Neural cell (in vitro differentiated cells): ENCODE data around the gene PYDC1. TPM values are rescaled to one million over a fixed set of nuclear protein-coding genes. Genes with fewer than 3 reads are reported as not detected.

Experiments
- H2AFZ ChIP-seq: fragments of 200-600, 300-800 bp; sonication (generic), shearing (Covaris generic); 2 replicates; pipeline ENCODE4 v1.6.0; 2014; ENCODE audit warnings: low read depth, mild to moderate bottlenecking, antibody characterized with exemption, low read length, moderate library complexity
- H3F3A ChIP-seq: fragments of 200-600 bp; shearing (Covaris generic); 2 replicates; pipeline ENCODE4 v1.6.1; 2016; ENCODE audit warnings: mild to moderate bottlenecking, moderate library complexity, mixed read lengths, antibody characterized with exemption, low read length; ENCODE audit not compliant: insufficient read depth, poor library complexity, severe bottlenecking
- H3K27ac ChIP-seq: fragments of 200-600, 300-800 bp; sonication (generic), shearing (Covaris generic); 2 replicates; pipeline ENCODE4 v1.5.1; 2014; ENCODE audit warnings: mild to moderate bottlenecking, low read length, moderate library complexity
- H3K27me3 ChIP-seq: fragments of 300-800, 200-600 bp; sonication (generic), shearing (Covaris generic); 2 replicates; pipeline ENCODE4 v1.6.0; 2014; ENCODE audit warnings: mild to moderate bottlenecking, low read depth, low read length, moderate library complexity; ENCODE audit not compliant: insufficient read depth
- H3K36me3 ChIP-seq: fragments of 300-800, 200-600 bp; sonication (generic), shearing (Covaris generic); 2 replicates; pipeline ENCODE4 v1.5.1; 2014; ENCODE audit warnings: mild to moderate bottlenecking, antibody characterized with exemption, low read length, moderate library complexity; ENCODE audit not compliant: insufficient read depth
- H3K4me2 ChIP-seq: fragments of 300-800, 200-600 bp; sonication (generic), shearing (Covaris generic); 2 replicates; pipeline ENCODE4 v1.6.0; 2014; ENCODE audit warnings: mild to moderate bottlenecking, low read length
- H3K4me3 ChIP-seq: fragments of 300-800, 200-600 bp; sonication (generic), shearing (Covaris generic); 2 replicates; pipeline ENCODE4 v1.5.1; 2014; ENCODE audit warnings: mild to moderate bottlenecking, low read length, moderate library complexity
- H3K79me2 ChIP-seq: fragments of 200-600 bp; shearing (Covaris generic); replicated peaks from 2 replicates; pipeline ENCODE4 v1.6.0; 2014; ENCODE audit warnings: mild to moderate bottlenecking, low read length, moderate library complexity; ENCODE audit not compliant: insufficient read depth
- H3K9ac ChIP-seq: fragments of 300-800, 200-600 bp; sonication (generic), shearing (Covaris generic); 2 replicates; pipeline ENCODE4 v1.6.1; 2016; ENCODE audit warnings: mild to moderate bottlenecking, low read length, mixed read lengths
- H3K9me2 ChIP-seq: fragments of 200-600 bp; shearing (Covaris generic); 2 replicates; pipeline ENCODE4 v1.6.1; 2016; ENCODE audit warnings: mild to moderate bottlenecking, low read length, mixed read lengths; ENCODE audit not compliant: insufficient read depth
- H3K9me3 ChIP-seq: fragments of 200-600, 300-800 bp; sonication (generic), shearing (Covaris generic); 2 replicates; pipeline ENCODE4 v1.6.1; 2016; ENCODE audit warnings: mild to moderate bottlenecking, mixed run types, low read length, moderate library complexity, mixed read lengths
- H4K20me1 ChIP-seq: fragments of 200-600 bp; shearing (Covaris generic); 2 replicates; pipeline ENCODE4 v1.6.1; 2016; ENCODE audit warnings: mild to moderate bottlenecking, mixed run types; ENCODE audit not compliant: insufficient read depth
- CTCF ChIP-seq: fragments of 450-650 bp; IDR thresholded peaks from 2 replicates; pipeline ENCODE4 v1.5.1; 2014; ENCODE audit warnings: antibody characterized with exemption, mild to moderate bottlenecking, moderate library complexity; ENCODE audit not compliant: poor library complexity, severe bottlenecking
- EP300 ChIP-seq: fragments of 450-650 bp; conservative IDR thresholded peaks from 2 replicates; pipeline ENCODE4 v1.6.1; 2014; ENCODE audit warnings: antibody characterized with exemption, mild to moderate bottlenecking, moderate library complexity; ENCODE audit not compliant: poor library complexity, severe bottlenecking
- EZH2 ChIP-seq: fragments of 200-600, 300-800 bp; shearing (Covaris generic), sonication (generic); IDR thresholded peaks from 2 replicates; pipeline ENCODE4 v1.6.1; 2014; ENCODE audit warnings: antibody characterized with exemption, low read length, borderline replicate concordance, mild to moderate bottlenecking; ENCODE audit not compliant: insufficient read depth, poor library complexity, severe bottlenecking
- MXI1 ChIP-seq: fragments of 450-650 bp; conservative IDR thresholded peaks from 2 replicates; pipeline ENCODE4 v1.6.1; 2014; ENCODE audit warnings: antibody characterized with exemption, mild to moderate bottlenecking; ENCODE audit not compliant: poor library complexity, severe bottlenecking
- POLR2AphosphoS5 ChIP-seq: IDR thresholded peaks from 2 replicates; pipeline ENCODE4 v1.6.1; 2012
- RAD21 ChIP-seq: fragments of 450-650 bp; conservative IDR thresholded peaks from 2 replicates; pipeline ENCODE4 v1.6.1; 2014; ENCODE audit warnings: antibody characterized with exemption, mild to moderate bottlenecking, moderate library complexity
- REST ChIP-seq: IDR thresholded peaks from 2 replicates; pipeline ENCODE4 v1.6.1; 2012; ENCODE audit warnings: borderline replicate concordance
- SMC3 ChIP-seq: fragments of 450-650 bp; conservative IDR thresholded peaks from 2 replicates; pipeline ENCODE4 v1.6.1; 2014; ENCODE audit warnings: antibody characterized with exemption, mild to moderate bottlenecking, moderate library complexity; ENCODE audit not compliant: poor library complexity
- TAF1 ChIP-seq: IDR thresholded peaks from 2 replicates; pipeline ENCODE4 v1.6.1; 2012; ENCODE audit warnings: low read depth
- polyA plus RNA-seq: library from polyadenylated mRNA; depleted of rRNA; stranded (reverse); fragments of >200 nt; gene quantifications from 2 replicates; pipeline ENCODE4 v1.2.3, GENCODE V29; 2014

The PYDC1 gene
- polyA plus RNA-seq, 1 donor from 2014 or later = not detected

- Histone ChIP-seq H3K27ac (no peak overlapping the region), H3K9ac (no peak overlapping the region), H3K27me3 (no peaks in the 10 kb centered on the region), H3K79me2 (peaks cover 11% of the 10 kb centered on the region), H3K9me3 (no peaks in the 10 kb centered on the region), H3K4me3 (no peak overlapping the region), H3K4me2 (no peak overlapping the region), H2AFZ (no peak overlapping the region), H3K36me3 (peaks cover 23% of the 10 kb centered on the region), H4K20me1 (peaks cover 23% of the 10 kb centered on the region), H3F3A (no peaks in the 10 kb centered on the region), H3K9me2 (no peaks in the 10 kb centered on the region)
- TF ChIP-seq TAF1 = no peak
- no peak for TF ChIP-seq EP300
- TF ChIP-seq REST = no peak
Measured at GRCh38 chr16:31191697-31192428, 25.1 kb downstream of the PYDC1 start.

GRCh38 chr16:31190818-31191444 is 26.0 kb downstream of the PYDC1 start:
- no peak overlapping the region for H3K4me3 ChIP-seq
- no peak overlapping the region for H3K4me2 ChIP-seq
- peaks cover 29% of the 10 kb centered on the region for H4K20me1 ChIP-seq
- H2AFZ ChIP-seq = no peak overlapping the region
- peaks cover 23% of the 10 kb centered on the region for H3K36me3 ChIP-seq
- H3K27me3 ChIP-seq = no peaks in the 10 kb centered on the region
- H3K79me2 ChIP-seq = peaks cover 15% of the 10 kb centered on the region
- no peak overlapping the region for H3K9ac ChIP-seq
- H3K9me3 ChIP-seq = no peaks in the 10 kb centered on the region
- TF ChIP-seq POLR2AphosphoS5 = no peak
- TF ChIP-seq EZH2 = no peak
- TF ChIP-seq EP300 = no peak
- no peak for TF ChIP-seq SMC3
- no peak for TF ChIP-seq MXI1
- TF ChIP-seq RAD21 = no peak
- no peak for TF ChIP-seq CTCF
- TF ChIP-seq TAF1 = no peak
- TF ChIP-seq REST = no peak
- H3K27ac ChIP-seq = no peak overlapping the region
- H3F3A ChIP-seq = no peaks in the 10 kb centered on the region
- no peaks in the 10 kb centered on the region for H3K9me2 ChIP-seq
